GM12878 (cell line): ENCODE results near the gene STAB2. TPM values are rescaled to one million over a fixed set of nuclear protein-coding genes. Genes with fewer than 3 reads are reported as not detected.

Experiments
- ATAC-seq: fragments of 200-7000 bp; cut with Tn5 transposase; 3 replicates; pipeline ENCODE4 v1.9.1; 2020; ENCODE audit warnings: mild to moderate bottlenecking, moderate library complexity
- BruUV-seq: library from RNA; stranded (reverse); fragments of 400-500 nt; replicated peaks from 2 replicates; lab custom pipeline; 2021; lab: Mats Ljungman, UMichigan
- CTCF ChIA-PET: fragments of 300-600 bp; sonication (Branson Sonifier 250); formaldehyde crosslinking; extraction: SDS; loops from one replicate; lab custom pipeline; 2021; ENCODE audit warnings: inconsistent platforms; lab: Yijun Ruan, JAX
- POLR2A ChIA-PET: fragments of 350-600 bp; formaldehyde crosslinking; extraction: SDS; loops from one replicate; lab custom pipeline; 2021; ENCODE audit warnings: inconsistent platforms; lab: Charles Lee
- RAD21 ChIA-PET: fragments of 300-600 bp; sonication (Branson Sonifier 250); formaldehyde crosslinking; loops from one replicate; lab custom pipeline; 2023; ENCODE audit warnings: antibody characterized with exemption; ENCODE audit not compliant: unreplicated experiment; lab: Charles Lee
- SMC1A ChIA-PET: fragments of 300-600 bp; sonication (Branson Sonifier 250); formaldehyde crosslinking; loops from one replicate; lab custom pipeline; 2023; ENCODE audit not compliant: unreplicated experiment, uncharacterized antibody; lab: Charles Lee
- DNase-seq: peaks from one replicate; pipeline ENCODE4 v3.0.0-alpha.2; 2011; ENCODE audit warnings: low read depth, low spot score
- FAIRE-seq: peaks from 3 replicates; lab custom pipeline; 2011; peaks lifted over from hg19 to GRCh38; lab: Jason Lieb, UNC
- H2AFZ ChIP-seq: 2 replicates; pipeline ENCODE4 v1.6.0; 2011; ENCODE audit warnings: low read depth, low read length, control low read depth; ENCODE audit not compliant: control insufficient read depth
- H3K27ac ChIP-seq: 2 replicates; pipeline ENCODE4 v1.5.1; 2011; ENCODE audit warnings: control low read depth; ENCODE audit not compliant: control insufficient read depth, insufficient read depth
- H3K27me3 ChIP-seq, 2 experiments: replicated peaks in 1 of 2; 2 replicates each; pipeline versions ENCODE4 v1.6.0 to v1.6.1; 2011; ENCODE audit warnings: low read length in 1 of 2; ENCODE audit not compliant: control insufficient read depth in 2 of 2, insufficient read depth in 2 of 2
- H3K36me3 ChIP-seq, 2 experiments: 2 replicates each; pipeline ENCODE4 v1.5.1; 2011; ENCODE audit warnings: low read length in 1 of 2; ENCODE audit not compliant: control insufficient read depth in 2 of 2, insufficient read depth in 2 of 2
- H3K4me1 ChIP-seq: 2 replicates; pipeline ENCODE4 v1.6.1; 2011; ENCODE audit warnings: mild to moderate bottlenecking, low read length, moderate library complexity, mixed read lengths; ENCODE audit not compliant: control insufficient read depth, insufficient read depth
- H3K4me2 ChIP-seq: 2 replicates; pipeline ENCODE4 v1.6.0; 2011; ENCODE audit warnings: control low read depth; ENCODE audit not compliant: control insufficient read depth, insufficient read depth
- H3K4me3 ChIP-seq: fragments of 200-600 bp; sonication (generic); 2 replicates; pipeline ENCODE4 v1.5.1; 2016
- H3K79me2 ChIP-seq: 2 replicates; pipeline ENCODE4 v1.6.0; 2011; ENCODE audit warnings: low read length; ENCODE audit not compliant: control insufficient read depth, insufficient read depth
- H3K9ac ChIP-seq: 2 replicates; pipeline ENCODE4 v1.8.0; 2011; ENCODE audit warnings: low read length, control low read depth, mixed read lengths; ENCODE audit not compliant: control insufficient read depth, insufficient read depth
- H3K9me3 ChIP-seq: replicated peaks from 3 replicates; pipeline ENCODE4 v1.5.1; 2011; ENCODE audit warnings: mild to moderate bottlenecking, low read length; ENCODE audit not compliant: control insufficient read depth, insufficient read depth
- H4K20me1 ChIP-seq: 2 replicates; pipeline ENCODE4 v1.6.0; 2011; ENCODE audit not compliant: control insufficient read depth, insufficient read depth
- CBFB ChIP-seq: IDR thresholded peaks from 2 replicates; pipeline ENCODE4 v1.6.1; 2016; ENCODE audit warnings: antibody characterized with exemption, low read depth
- EZH2 ChIP-seq: IDR thresholded peaks from 2 replicates; pipeline ENCODE4 v1.6.1; 2012; ENCODE audit warnings: low read depth, mild to moderate bottlenecking, control low read depth, inconsistent platforms, low read length, borderline replicate concordance; ENCODE audit not compliant: control insufficient read depth
- NBN ChIP-seq: fragments of 450-650 bp; IDR thresholded peaks from 2 replicates; pipeline ENCODE4 v1.6.1; 2016
- POU2F2 ChIP-seq: IDR thresholded peaks from 3 replicates; pipeline ENCODE4 v1.6.1; 2011; ENCODE audit warnings: low read depth, mild to moderate bottlenecking, low read length, borderline replicate concordance
- RB1 ChIP-seq: fragments of 450-650 bp; formaldehyde crosslinking; IDR thresholded peaks from 2 replicates; pipeline ENCODE4 v1.6.1; 2017; ENCODE audit warnings: mild to moderate bottlenecking, borderline replicate concordance
- RBBP5 ChIP-seq: fragments of 200-600 bp; sonication (generic); conservative IDR thresholded peaks from 2 replicates; pipeline ENCODE4 v1.6.1; 2016
- SIN3A ChIP-seq: IDR thresholded peaks from 2 replicates; pipeline ENCODE4 v1.6.1; 2012; ENCODE audit warnings: low read depth, low read length, improper control_type of control experiment
- SPI1 ChIP-seq: IDR thresholded peaks from 2 replicates; pipeline ENCODE4 v1.6.1; 2011; ENCODE audit warnings: low read depth, mild to moderate bottlenecking, low read length, moderate library complexity, borderline replicate concordance; ENCODE audit not compliant: insufficient read depth
- STAT1 ChIP-seq: fragments of 450-650 bp; conservative IDR thresholded peaks from 2 replicates; pipeline ENCODE4 v1.6.1; 2014; ENCODE audit warnings: antibody characterized with exemption, mild to moderate bottlenecking
- WGBS: methylation state at CpG from one replicate; pipeline ENCODE4 v1.1.6; 2016; ENCODE audit warnings: low lambda C conversion rate; ENCODE audit not compliant: insufficient replicate concordance, insufficient coverage; ENCODE audit errors: missing lambda C conversion rate; 5-methylcytosine and 5-hydroxymethylcytosine counted together
- in situ Hi-C: fragments of 300-500 bp; cut with MboI; formaldehyde crosslinking; loops from 9 replicates; pipeline ENCODE4 v1.14.3; 2018; ENCODE audit warnings: mixed read lengths
- intact Hi-C: fragments of 100-400 bp; cut with micrococcal nuclease; formaldehyde crosslinking; loops from one replicate; pipeline ENCODE4 v1.14.2; 2022; ENCODE audit not compliant: unreplicated experiment
- polyA plus RNA-seq, 11 experiments: library from polyadenylated mRNA; depleted of rRNA in 4 of 11; unstranded in 6 of 11; stranded (reverse) in 5 of 11; fragments of >200 nt; fragmentation: Nextera tagmentation in 4 of 11; fragmentation: Illumina TruSeq in 1 of 11; extraction: Ambion mirVana in 4 of 11; extraction: Trizol in 1 of 11; gene quantifications; 1 replicate in 1 of 11; 2 replicates in 10 of 11; pipeline versions ENCODE4 v1.2.1 to v1.2.3, GENCODE V29; 2011 to 2016; ENCODE audit warnings: inconsistent platforms in 2 of 11, missing spikeins in 2 of 11, low read depth in 1 of 11
- total RNA-seq, 4 experiments: library from RNA; depleted of rRNA in 3 of 4; stranded (reverse); fragments of >200 nt in 3 of 4; fragmentation: Illumina TruSeq in 1 of 4; extraction: Trizol in 1 of 4; gene quantifications; 2 replicates each; pipeline versions ENCODE4 v1.2.1 to v1.2.3, GENCODE V29; 2013 to 2021
- TF ChIP-seq, protein P1 (sequence below): fragments of 450-650 bp; IDR thresholded peaks from 2 replicates; pipeline ENCODE4 v1.6.1; 2016; ENCODE audit warnings: mild to moderate bottlenecking
- TF ChIP-seq, protein P2 (sequence below): fragments of 450-650 bp; IDR thresholded peaks from 2 replicates; pipeline ENCODE4 v1.6.1; 2017; ENCODE audit warnings: mild to moderate bottlenecking, moderate library complexity
- TF ChIP-seq, protein P3 (sequence below): fragments of 450-650 bp; IDR thresholded peaks from 2 replicates; pipeline ENCODE4 v1.6.1; 2018; ENCODE audit warnings: mild to moderate bottlenecking, low read depth, moderate library complexity; ENCODE audit not compliant: partially characterized antibody

STAB2 gene
- total and polyA plus RNA-seq, 10 of the 15 experiments (the other 5 are each of a cell fraction or from before 2014, with no cell fraction given), result 0.37 TPM; not detected in 9

DNA sequence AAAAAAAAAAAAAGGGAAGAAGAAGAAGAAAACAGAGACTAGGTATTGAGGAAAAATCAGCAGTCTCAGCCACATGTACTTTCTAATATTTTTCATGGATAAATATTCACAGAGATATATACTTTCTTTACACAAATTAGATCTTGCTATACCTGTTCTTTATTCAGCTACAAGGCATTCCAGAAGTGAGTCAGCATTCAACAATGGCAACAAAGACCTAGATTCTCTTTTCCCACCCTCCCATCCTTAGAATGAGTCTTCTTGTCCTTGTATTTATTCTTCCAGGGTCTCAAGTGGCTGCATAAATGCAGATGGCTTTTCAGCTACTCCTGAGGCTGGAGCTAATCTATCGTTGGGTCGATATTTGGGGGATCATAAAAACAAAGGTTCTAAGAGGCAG, 160.9 kb downstream of the STAB2 start (continued):
- TF ChIP-seq, protein P1, sequence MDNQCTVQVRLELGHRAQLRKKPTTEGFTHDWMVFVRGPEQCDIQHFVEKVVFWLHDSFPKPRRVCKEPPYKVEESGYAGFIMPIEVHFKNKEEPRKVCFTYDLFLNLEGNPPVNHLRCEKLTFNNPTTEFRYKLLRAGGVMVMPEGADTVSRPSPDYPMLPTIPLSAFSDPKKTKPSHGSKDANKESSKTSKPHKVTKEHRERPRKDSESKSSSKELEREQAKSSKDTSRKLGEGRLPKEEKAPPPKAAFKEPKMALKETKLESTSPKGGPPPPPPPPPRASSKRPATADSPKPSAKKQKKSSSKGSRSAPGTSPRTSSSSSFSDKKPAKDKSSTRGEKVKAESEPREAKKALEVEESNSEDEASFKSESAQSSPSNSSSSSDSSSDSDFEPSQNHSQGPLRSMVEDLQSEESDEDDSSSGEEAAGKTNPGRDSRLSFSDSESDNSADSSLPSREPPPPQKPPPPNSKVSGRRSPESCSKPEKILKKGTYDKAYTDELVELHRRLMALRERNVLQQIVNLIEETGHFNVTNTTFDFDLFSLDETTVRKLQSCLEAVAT, result no peak
- no peak for TF ChIP-seq NBN

DNA sequence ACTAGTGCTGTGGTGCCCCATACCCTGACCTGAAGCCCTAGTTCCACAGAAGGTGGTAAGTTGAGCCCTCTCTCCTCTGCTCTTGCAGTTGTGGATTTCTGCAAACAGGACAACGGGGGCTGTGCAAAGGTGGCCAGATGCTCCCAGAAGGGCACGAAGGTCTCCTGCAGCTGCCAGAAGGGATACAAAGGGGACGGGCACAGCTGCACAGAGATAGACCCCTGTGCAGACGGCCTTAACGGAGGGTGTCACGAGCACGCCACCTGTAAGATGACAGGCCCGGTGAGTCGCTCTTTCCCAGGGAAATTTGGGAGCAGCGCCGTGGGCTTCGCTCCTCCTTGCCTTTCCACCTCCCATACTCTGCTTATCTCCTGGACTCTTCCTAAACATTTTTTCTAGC, 161.8 kb downstream of the STAB2 start:
- no peak overlapping the region for H3K9ac ChIP-seq
- H3K4me3 ChIP-seq, result no peak overlapping the region
- RAD21 ChIA-PET, result no interaction called here
- 56% methylated on average over 12 of the region's 12 CpGs for WGBS
- CTCF ChIA-PET, result no interaction called here
- H2AFZ ChIP-seq, result no peak overlapping the region
- in situ Hi-C loops (no loop called here), intact Hi-C loops (no loop called here)
- H3K36me3 ChIP-seq, result no peaks in the 10 kb centered on the region
- no peak overlapping the region for H3K27ac ChIP-seq
- no peaks in the 10 kb centered on the region; the same call in 1 of the 2 replicates for H4K20me1 ChIP-seq
- DNase-seq (no peak), FAIRE-seq (no peak), ATAC-seq (no peak)
- no TSS peak for BruUV-seq
- SMC1A ChIA-PET, result interaction anchor here (0.6 kb wide), 1 partner anchor 16 kb away, joined by 3 read pairs; no protein-coding TSS in a partner anchor
- H3K79me2 ChIP-seq, result no peaks in the 10 kb centered on the region
- TF ChIP-seq SPI1 (no peak), STAT1 (no peak), RB1 (no peak), CBFB (no peak), EZH2 (no peak), SIN3A (no peak), RBBP5 (no peak), NBN (no peak), POU2F2 (no peak)
- TF ChIP-seq, protein P2, sequence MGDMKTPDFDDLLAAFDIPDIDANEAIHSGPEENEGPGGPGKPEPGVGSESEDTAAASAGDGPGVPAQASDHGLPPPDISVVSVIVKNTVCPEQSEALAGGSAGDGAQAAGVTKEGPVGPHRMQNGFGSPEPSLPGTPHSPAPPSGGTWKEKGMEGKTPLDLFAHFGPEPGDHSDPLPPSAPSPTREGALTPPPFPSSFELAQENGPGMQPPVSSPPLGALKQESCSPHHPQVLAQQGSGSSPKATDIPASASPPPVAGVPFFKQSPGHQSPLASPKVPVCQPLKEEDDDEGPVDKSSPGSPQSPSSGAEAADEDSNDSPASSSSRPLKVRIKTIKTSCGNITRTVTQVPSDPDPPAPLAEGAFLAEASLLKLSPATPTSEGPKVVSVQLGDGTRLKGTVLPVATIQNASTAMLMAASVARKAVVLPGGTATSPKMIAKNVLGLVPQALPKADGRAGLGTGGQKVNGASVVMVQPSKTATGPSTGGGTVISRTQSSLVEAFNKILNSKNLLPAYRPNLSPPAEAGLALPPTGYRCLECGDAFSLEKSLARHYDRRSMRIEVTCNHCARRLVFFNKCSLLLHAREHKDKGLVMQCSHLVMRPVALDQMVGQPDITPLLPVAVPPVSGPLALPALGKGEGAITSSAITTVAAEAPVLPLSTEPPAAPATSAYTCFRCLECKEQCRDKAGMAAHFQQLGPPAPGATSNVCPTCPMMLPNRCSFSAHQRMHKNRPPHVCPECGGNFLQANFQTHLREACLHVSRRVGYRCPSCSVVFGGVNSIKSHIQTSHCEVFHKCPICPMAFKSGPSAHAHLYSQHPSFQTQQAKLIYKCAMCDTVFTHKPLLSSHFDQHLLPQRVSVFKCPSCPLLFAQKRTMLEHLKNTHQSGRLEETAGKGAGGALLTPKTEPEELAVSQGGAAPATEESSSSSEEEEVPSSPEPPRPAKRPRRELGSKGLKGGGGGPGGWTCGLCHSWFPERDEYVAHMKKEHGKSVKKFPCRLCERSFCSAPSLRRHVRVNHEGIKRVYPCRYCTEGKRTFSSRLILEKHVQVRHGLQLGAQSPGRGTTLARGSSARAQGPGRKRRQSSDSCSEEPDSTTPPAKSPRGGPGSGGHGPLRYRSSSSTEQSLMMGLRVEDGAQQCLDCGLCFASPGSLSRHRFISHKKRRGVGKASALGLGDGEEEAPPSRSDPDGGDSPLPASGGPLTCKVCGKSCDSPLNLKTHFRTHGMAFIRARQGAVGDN, result no peak
- TF ChIP-seq, protein P1, result no peak
- TF ChIP-seq, protein P3, sequence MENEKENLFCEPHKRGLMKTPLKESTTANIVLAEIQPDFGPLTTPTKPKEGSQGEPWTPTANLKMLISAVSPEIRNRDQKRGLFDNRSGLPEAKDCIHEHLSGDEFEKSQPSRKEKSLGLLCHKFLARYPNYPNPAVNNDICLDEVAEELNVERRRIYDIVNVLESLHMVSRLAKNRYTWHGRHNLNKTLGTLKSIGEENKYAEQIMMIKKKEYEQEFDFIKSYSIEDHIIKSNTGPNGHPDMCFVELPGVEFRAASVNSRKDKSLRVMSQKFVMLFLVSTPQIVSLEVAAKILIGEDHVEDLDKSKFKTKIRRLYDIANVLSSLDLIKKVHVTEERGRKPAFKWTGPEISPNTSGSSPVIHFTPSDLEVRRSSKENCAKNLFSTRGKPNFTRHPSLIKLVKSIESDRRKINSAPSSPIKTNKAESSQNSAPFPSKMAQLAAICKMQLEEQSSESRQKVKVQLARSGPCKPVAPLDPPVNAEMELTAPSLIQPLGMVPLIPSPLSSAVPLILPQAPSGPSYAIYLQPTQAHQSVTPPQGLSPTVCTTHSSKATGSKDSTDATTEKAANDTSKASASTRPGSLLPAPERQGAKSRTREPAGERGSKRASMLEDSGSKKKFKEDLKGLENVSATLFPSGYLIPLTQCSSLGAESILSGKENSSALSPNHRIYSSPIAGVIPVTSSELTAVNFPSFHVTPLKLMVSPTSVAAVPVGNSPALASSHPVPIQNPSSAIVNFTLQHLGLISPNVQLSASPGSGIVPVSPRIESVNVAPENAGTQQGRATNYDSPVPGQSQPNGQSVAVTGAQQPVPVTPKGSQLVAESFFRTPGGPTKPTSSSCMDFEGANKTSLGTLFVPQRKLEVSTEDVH, result no peak
- POLR2A ChIA-PET, result no interaction called here
- H3K4me1 ChIP-seq, result no peaks in the 10 kb centered on the region
- H3K27me3 ChIP-seq, result no peaks in the 10 kb centered on the region
- H3K4me2 ChIP-seq, result no peak overlapping the region
- H3K9me3 ChIP-seq, result no peaks in the 10 kb centered on the region
